Breast epithelium (tissue), 3 donors: Measurements from ENCODE around the gene BICC1.

Experiments
- CTCF ChIP-seq, 3 donors: fragments of 450-650 bp; IDR thresholded peaks; one replicate each; pipeline ENCODE4 v1.5.1; 2016 to 2017; ENCODE audit warnings: antibody characterized with exemption in 3 of 3, mild to moderate bottlenecking in 3 of 3, moderate library complexity in 3 of 3
- POLR2A ChIP-seq: fragments of 450-650 bp; IDR thresholded peaks from one replicate; pipeline ENCODE4 v1.6.1; 2016; ENCODE audit warnings: antibody characterized with exemption, mild to moderate bottlenecking, moderate library complexity

- TF ChIP-seq CTCF (IDR thresholded peaks at IDR 0.05) (no peak), POLR2A (no peak)
These were observed 307.7 kb downstream of the BICC1 start for GRCh38 chr10:58820386-58820785.
